ENCODE measurements around the gene CFAP57. TPM values are rescaled to one million over a fixed set of nuclear protein-coding genes. Genes with fewer than 3 reads are reported as not detected.

Gene CFAP57
- total RNA-seq, 1 donor from 2014 or later, result not detected

DNA sequence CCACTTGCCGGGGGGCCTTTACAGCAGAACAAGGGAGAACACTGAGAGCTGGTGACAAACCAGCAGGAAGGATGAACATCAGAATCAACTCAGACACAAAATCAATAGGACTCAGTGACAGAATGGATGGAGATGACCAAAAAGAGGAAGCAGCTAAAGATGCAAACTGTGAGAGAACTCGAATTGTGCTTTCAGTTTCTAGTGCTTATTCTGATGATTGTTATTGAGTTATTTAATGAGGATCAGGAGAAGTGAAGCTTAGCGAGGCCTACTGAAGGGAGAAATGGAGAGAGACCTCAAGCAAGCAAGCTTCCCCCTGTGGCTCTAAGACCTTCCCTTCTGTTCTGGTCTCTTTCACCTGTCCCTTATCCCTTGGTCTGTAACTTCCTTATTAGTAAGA, 67.4 kb downstream of the CFAP57 start:
- H3K36me3 Mint-ChIP-seq (ENCODE audit: low read depth), result no peaks in the 10 kb centered on the region
- DNase-seq, result no peak
- ChIA-PET POLR2A (interaction anchor here (0.6 to 3.0 kb wide), 8 partner anchors 13 to 411 kb away, joined by 3 to 37 read pairs (median 6); partner anchors contain the start of genes CDC20, CFAP57, EBNA1BP2 and ELOVL1), CTCF (interaction anchor here (1.3 to 6.9 kb wide), 7 partner anchors 13 to 809 kb away, joined by 4 to 56 read pairs (median 5); partner anchors contain the start of genes CDC20, ELOVL1, MED8 and SZT2)
- intact Hi-C loops (cut with micrococcal nuclease), result loop anchor here (1.0 to 2.0 kb wide), 4 partner anchors 19 to 175 kb away; partner anchors contain the start of genes CDC20 and ELOVL1
- peak overlapping the region; percentile 89 for H3K27ac Mint-ChIP-seq
- no peaks in the 10 kb centered on the region for H3K27me3 Mint-ChIP-seq
- H3K4me3 Mint-ChIP-seq, result peak overlapping the region; percentile 40
- peaks cover 38% of the 10 kb centered on the region for H3K4me1 Mint-ChIP-seq
- TF ChIP-seq, protein P1, sequence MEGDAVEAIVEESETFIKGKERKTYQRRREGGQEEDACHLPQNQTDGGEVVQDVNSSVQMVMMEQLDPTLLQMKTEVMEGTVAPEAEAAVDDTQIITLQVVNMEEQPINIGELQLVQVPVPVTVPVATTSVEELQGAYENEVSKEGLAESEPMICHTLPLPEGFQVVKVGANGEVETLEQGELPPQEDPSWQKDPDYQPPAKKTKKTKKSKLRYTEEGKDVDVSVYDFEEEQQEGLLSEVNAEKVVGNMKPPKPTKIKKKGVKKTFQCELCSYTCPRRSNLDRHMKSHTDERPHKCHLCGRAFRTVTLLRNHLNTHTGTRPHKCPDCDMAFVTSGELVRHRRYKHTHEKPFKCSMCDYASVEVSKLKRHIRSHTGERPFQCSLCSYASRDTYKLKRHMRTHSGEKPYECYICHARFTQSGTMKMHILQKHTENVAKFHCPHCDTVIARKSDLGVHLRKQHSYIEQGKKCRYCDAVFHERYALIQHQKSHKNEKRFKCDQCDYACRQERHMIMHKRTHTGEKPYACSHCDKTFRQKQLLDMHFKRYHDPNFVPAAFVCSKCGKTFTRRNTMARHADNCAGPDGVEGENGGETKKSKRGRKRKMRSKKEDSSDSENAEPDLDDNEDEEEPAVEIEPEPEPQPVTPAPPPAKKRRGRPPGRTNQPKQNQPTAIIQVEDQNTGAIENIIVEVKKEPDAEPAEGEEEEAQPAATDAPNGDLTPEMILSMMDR (IDR thresholded peaks at IDR 0.05), result no peak
- peak; percentile 83 for ATAC-seq (ENCODE audit: low read depth)
- H3K9me3 Mint-ChIP-seq, result no peaks in the 10 kb centered on the region

DNA sequence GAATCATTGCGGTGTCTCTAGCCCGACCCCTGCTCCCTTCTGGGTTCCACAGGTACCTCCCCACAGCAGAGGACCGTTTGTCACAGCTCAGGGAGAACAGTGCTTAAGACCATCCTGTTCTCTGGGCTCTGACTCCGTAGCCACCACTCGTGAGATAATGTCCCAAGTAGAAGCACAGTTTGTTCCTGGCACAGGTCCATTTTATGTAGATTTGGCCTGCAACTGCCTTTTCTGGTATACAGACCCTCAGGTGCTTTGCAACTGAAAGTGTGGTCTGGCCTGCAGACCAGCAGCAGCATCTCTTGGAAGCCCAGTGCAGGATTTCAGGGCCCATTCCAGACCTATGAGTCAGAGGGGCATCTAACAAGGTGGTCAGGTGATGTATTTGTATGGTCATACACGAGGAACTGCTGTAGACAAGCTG, 69.3 kb downstream of the CFAP57 start:
- DNase-seq (no peak), ATAC-seq (ENCODE audit: low read depth) (no peak)
- Mint-ChIP-seq H3K4me1 (peaks cover 38% of the 10 kb centered on the region), H3K27me3 (no peaks in the 10 kb centered on the region), H3K9me3 (no peaks in the 10 kb centered on the region), H3K36me3 (ENCODE audit: low read depth) (no peaks in the 10 kb centered on the region), H3K4me3 (no peak overlapping the region), H3K27ac (peak overlapping the region; percentile 53)
- TF ChIP-seq, protein P1 (IDR thresholded peaks at IDR 0.05), result no peak
- ChIA-PET CTCF (no interaction called here), POLR2A (no interaction called here)
- intact Hi-C loops (cut with micrococcal nuclease), result no loop called here

DNA sequence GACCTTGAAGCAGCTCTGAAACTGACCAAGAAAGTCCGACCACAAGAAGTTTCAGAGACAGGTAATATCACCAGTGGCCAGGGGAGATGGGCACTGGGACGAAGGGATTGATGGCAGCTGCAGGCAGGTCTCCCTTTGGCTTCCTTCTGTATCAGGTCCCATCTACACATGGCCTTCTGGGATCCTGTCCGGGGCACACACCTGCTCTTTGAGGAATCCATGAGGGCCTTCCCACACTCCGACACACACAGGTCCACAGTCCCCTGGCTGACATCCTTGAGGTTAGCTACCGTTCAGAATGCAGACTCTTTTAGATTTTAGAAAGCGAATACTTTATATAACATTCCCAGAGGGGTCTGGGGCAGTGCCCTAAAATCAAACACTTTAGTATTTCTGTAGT, 71.2 kb downstream of the CFAP57 start:
- H3K4me3 Mint-ChIP-seq, result no peak overlapping the region
- TF ChIP-seq, protein P1 (IDR thresholded peaks at IDR 0.05), result no peak
- CTCF ChIA-PET, result interaction anchor here (1.3 to 1.6 kb wide), 2 partner anchors 16 to 171 kb away, joined by 3 to 5 read pairs; no protein-coding TSS in a partner anchor
- POLR2A ChIA-PET, result interaction anchor here (0.5 kb wide), 1 partner anchor 126 kb away, joined by 3 read pairs; no protein-coding TSS in a partner anchor
- DNase-seq, result no peak
- peaks cover 4% of the 10 kb centered on the region for H3K9me3 Mint-ChIP-seq
- intact Hi-C loops (cut with micrococcal nuclease), result no loop called here
- H3K27ac Mint-ChIP-seq, result no peak overlapping the region
- H3K27me3 Mint-ChIP-seq, result peaks cover 3% of the 10 kb centered on the region
- peaks cover 28% of the 10 kb centered on the region for H3K4me1 Mint-ChIP-seq
- H3K36me3 Mint-ChIP-seq (ENCODE audit: low read depth), result no peaks in the 10 kb centered on the region
- no peak for ATAC-seq (ENCODE audit: low read depth)

GRCh38 chr1:43246466-43247213, 74.5 kb downstream of the CFAP57 start:
- no peaks in the 10 kb centered on the region for H3K36me3 Mint-ChIP-seq (ENCODE audit: low read depth)
- intact Hi-C loops (cut with micrococcal nuclease), result no loop called here
- no peak overlapping the region for H3K4me3 Mint-ChIP-seq
- TF ChIP-seq, protein P1 (IDR thresholded peaks at IDR 0.05), result no peak
- ChIA-PET POLR2A (no interaction called here), CTCF (interaction anchor here (0.6 to 1.2 kb wide), 2 partner anchors 15 to 168 kb away, joined by 3 to 4 read pairs; no protein-coding TSS in a partner anchor)
- ATAC-seq (ENCODE audit: low read depth) (no peak), DNase-seq (no peak)
- H3K9me3 Mint-ChIP-seq, result peaks cover 4% of the 10 kb centered on the region
- H3K27me3 Mint-ChIP-seq, result peaks cover 5% of the 10 kb centered on the region
- no peaks in the 10 kb centered on the region for H3K4me1 Mint-ChIP-seq
- H3K27ac Mint-ChIP-seq, result no peak overlapping the region

GRCh38 chr1:43247256-43247921, 75.3 kb downstream of the CFAP57 start:
- Mint-ChIP-seq H3K27ac (no peak overlapping the region), H3K36me3 (ENCODE audit: low read depth) (no peaks in the 10 kb centered on the region), H3K4me3 (no peak overlapping the region), H3K27me3 (peaks cover 5% of the 10 kb centered on the region), H3K9me3 (peaks cover 4% of the 10 kb centered on the region), H3K4me1 (no peaks in the 10 kb centered on the region)
- DNase-seq (no peak), ATAC-seq (ENCODE audit: low read depth) (no peak)
- ChIA-PET CTCF (no interaction called here), POLR2A (no interaction called here)
- intact Hi-C loops (cut with micrococcal nuclease), result no loop called here
- TF ChIP-seq, protein P1 (IDR thresholded peaks at IDR 0.05), result no peak

Data from activated B cell treated with CpG ODN at 0.5 μM for 24 hours (primary cell).